Hypothalamus (tissue), 51 donors: ENCODE results near the gene NMT2.

ENCODE experiments used
- DNase-seq, 51 donors: peaks; one replicate each; lab custom pipeline; 2025; lab: John Stamatoyannopoulos, UW

Gene NMT2

GRCh38 chr10:15147594-15148392, 20.7 kb downstream of the NMT2 start:
- no peak for DNase-seq

GRCh38 chr10:15146366-15146765, 22.1 kb downstream of the NMT2 start:
- DNase-seq: no peak

GRCh38 chr10:15144788-15145187, 23.7 kb downstream of the NMT2 start:
- DNase-seq: no peak

GRCh38 chr10:15141136-15142054, 27.1 kb downstream of the NMT2 start:
- peak in 4 of 51 donors; percentile 2 to 46 (median 10) for DNase-seq

GRCh38 chr10:15140698-15141097, 27.8 kb downstream of the NMT2 start:
- peak in 17 of 51 donors; percentile 1 to 33 (median 15) for DNase-seq

- DNase-seq: no peak
Measured at GRCh38 chr10:15137636-15138035, 30.9 kb downstream of the NMT2 start.

GRCh38 chr10:15137036-15137359, 31.5 kb downstream of the NMT2 start:
- no peak for DNase-seq

GRCh38 chr10:15136129-15137035, 32.1 kb downstream of the NMT2 start:
- no peak for DNase-seq

- DNase-seq: no peak
Measured at GRCh38 chr10:15131330-15131729, 37.2 kb downstream of the NMT2 start.

GRCh38 chr10:15124908-15125307, 43.6 kb downstream of the NMT2 start:
- DNase-seq: no peak

GRCh38 chr10:15124190-15124589, 44.3 kb downstream of the NMT2 start:
- no peak for DNase-seq

GRCh38 chr10:15123749-15124184, 44.7 kb downstream of the NMT2 start:
- DNase-seq: no peak

GRCh38 chr10:15122477-15123030, 45.9 kb downstream of the NMT2 start:
- DNase-seq: no peak

GRCh38 chr10:15121707-15122106, 46.8 kb downstream of the NMT2 start:
- no peak for DNase-seq

GRCh38 chr10:15120523-15120922, 48.0 kb downstream of the NMT2 start:
- DNase-seq: no peak

- DNase-seq: no peak
Measured at GRCh38 chr10:15118615-15119014, 49.9 kb downstream of the NMT2 start.

GRCh38 chr10:15116225-15116624, 52.3 kb downstream of the NMT2 start:
- DNase-seq: no peak

- DNase-seq: no peak
Measured at GRCh38 chr10:15113766-15114165, 54.7 kb downstream of the NMT2 start.

- DNase-seq: no peak
Measured at GRCh38 chr10:15112657-15113056, 55.8 kb downstream of the NMT2 start.

GRCh38 chr10:15106352-15107013, 62.0 kb downstream of the NMT2 start:
- DNase-seq: peak in 32 of 51 donors; percentile 3 to 77 (median 26)
